ENCODE measurements around the gene HTR3C. TPM values are rescaled to one million over a fixed set of nuclear protein-coding genes. Genes with fewer than 3 reads are reported as not detected.
"Not testable (repeated sequence)": the region's sequence is repeated elsewhere in the genome, so short reads cannot be mapped to it uniquely, and the experiment has no call there.

The HTR3C gene
- total RNA-seq, 1 donor, result not detected

GRCh38 chr3:184031187-184031792 lies 21.6 kb upstream of the HTR3C start, which contains the start of gene HTR3D:
TSS of gene HTR3D (plus strand) at chr3:184031742. CDS start at chr3:184031742, 0 bp downstream.
- H3K4me3 ChIP-seq (ENCODE audit: low read depth, low read length), result no peak within 1 kb of the TSS
- no peak for TF ChIP-seq CTCF (IDR thresholded peaks at IDR 0.05; ENCODE audit: insufficient read depth, low read length)
- no peak for DNase-seq (ENCODE audit: low read depth)

GRCh38 chr3:184037816-184038215 lies 15.0 kb upstream of the HTR3C start:
- TF ChIP-seq CTCF (IDR thresholded peaks at IDR 0.05; ENCODE audit: insufficient read depth, low read length), result peak; percentile 7
- H3K4me3 ChIP-seq (ENCODE audit: low read depth, low read length), result no peak overlapping the region
- no peak for DNase-seq (ENCODE audit: low read depth)

GRCh38 chr3:184038307-184038706 lies 14.5 kb upstream of the HTR3C start:
- not testable (repeated sequence) for DNase-seq (ENCODE audit: low read depth); H3K4me3 ChIP-seq (ENCODE audit: low read depth, low read length)

GRCh38 chr3:184039414-184039813 lies 13.4 kb upstream of the HTR3C start:
- DNase-seq (ENCODE audit: low read depth), result peak; percentile 37
- TF ChIP-seq CTCF (IDR thresholded peaks at IDR 0.05; ENCODE audit: insufficient read depth, low read length), result no peak

GRCh38 chr3:184040010-184040409 lies 12.8 kb upstream of the HTR3C start:
- DNase-seq (ENCODE audit: low read depth), result peak; percentile 24
- peak; percentile 48 for TF ChIP-seq CTCF (IDR thresholded peaks at IDR 0.05; ENCODE audit: insufficient read depth, low read length)

More at GRCh38 chr3:184039414-184039813, 13.4 kb upstream of the HTR3C start:
- no peak overlapping the region for H3K4me3 ChIP-seq (ENCODE audit: low read depth, low read length)

GRCh38 chr3:184042617-184043016 lies 10.2 kb upstream of the HTR3C start:
- no peak for TF ChIP-seq CTCF (IDR thresholded peaks at IDR 0.05; ENCODE audit: insufficient read depth, low read length)
- DNase-seq (ENCODE audit: low read depth), result no peak
- no peak overlapping the region for H3K4me3 ChIP-seq (ENCODE audit: low read depth, low read length)

More at GRCh38 chr3:184040010-184040409, 12.8 kb upstream of the HTR3C start:
- no peak overlapping the region for H3K4me3 ChIP-seq (ENCODE audit: low read depth, low read length)

- TF ChIP-seq CTCF (IDR thresholded peaks at IDR 0.05; ENCODE audit: insufficient read depth, low read length), result no peak
- DNase-seq (ENCODE audit: low read depth), result no peak
- H3K4me3 ChIP-seq (ENCODE audit: low read depth, low read length), result no peak overlapping the region
Observed at GRCh38 chr3:184045995-184046394, 6.9 kb upstream of the HTR3C start.

Measured in fibroblast of the aortic adventitia (primary cell).